COLO668 (cell line): ENCODE data around the gene CARTPT.

Experiments used
- DNase-seq: peaks from one replicate; lab custom pipeline; 2025; ENCODE audit not compliant: unreplicated experiment; lab: John Stamatoyannopoulos, UW

The CARTPT gene

GRCh38 chr5:71719063-71719964, at the start of gene CARTPT:
CARTPT (plus strand) TSS chr5:71719275; CDS start chr5:71719294, 19 bp downstream.
- no peak for DNase-seq

- DNase-seq, result no peak
These were observed 41.1 kb upstream of the CARTPT start for GRCh38 chr5:71677977-71678376.

- no peak for DNase-seq
These were observed 39.4 kb upstream of the CARTPT start for GRCh38 chr5:71679714-71680113.

- no peak for DNase-seq
These were observed 38.6 kb upstream of the CARTPT start for GRCh38 chr5:71680510-71680909.

GRCh38 chr5:71681296-71681695, 37.8 kb upstream of the CARTPT start:
- DNase-seq, result no peak

- no peak for DNase-seq
These were observed 34.8 kb upstream of the CARTPT start for GRCh38 chr5:71684309-71684708.

- no peak for DNase-seq
These were observed 25.1 kb upstream of the CARTPT start for GRCh38 chr5:71693828-71694427.

GRCh38 chr5:71695071-71695470, 24.0 kb upstream of the CARTPT start:
- no peak for DNase-seq

GRCh38 chr5:71695595-71695994, 23.5 kb upstream of the CARTPT start:
- DNase-seq, result no peak

GRCh38 chr5:71697967-71698366, 21.1 kb upstream of the CARTPT start:
- DNase-seq, result no peak

- no peak for DNase-seq
These were observed 19.8 kb upstream of the CARTPT start for GRCh38 chr5:71699233-71699632.

GRCh38 chr5:71699751-71700150, 19.3 kb upstream of the CARTPT start:
- DNase-seq, result no peak

- DNase-seq, result no peak
These were observed 18.3 kb upstream of the CARTPT start for GRCh38 chr5:71700803-71701202.

- DNase-seq, result no peak
These were observed 17.7 kb upstream of the CARTPT start for GRCh38 chr5:71701407-71701806.

- DNase-seq, result no peak
These were observed 15.1 kb upstream of the CARTPT start for GRCh38 chr5:71703941-71704340.

- no peak for DNase-seq
These were observed 13.7 kb upstream of the CARTPT start for GRCh38 chr5:71705421-71705820.

GRCh38 chr5:71706906-71707305, 12.2 kb upstream of the CARTPT start:
- DNase-seq, result no peak

GRCh38 chr5:71711610-71712009, 7.5 kb upstream of the CARTPT start:
- DNase-seq, result no peak

- no peak for DNase-seq
These were observed 4.2 kb upstream of the CARTPT start for GRCh38 chr5:71714911-71715310.

GRCh38 chr5:71727978-71728377, 8.9 kb downstream of the CARTPT start:
- DNase-seq, result no peak

- no peak for DNase-seq
These were observed 11.9 kb downstream of the CARTPT start for GRCh38 chr5:71731015-71731414.

- no peak for DNase-seq
These were observed 12.9 kb downstream of the CARTPT start for GRCh38 chr5:71732011-71732410.
